WTC11 (cell line): ENCODE data around the gene MAB21L3. TPM values are rescaled to one million over a fixed set of nuclear protein-coding genes. Genes with fewer than 3 reads are reported as not detected.

Experiments used
- ATAC-seq: fragments of 200-7000 bp; cut with Tn5 transposase; 2 replicates; pipeline ENCODE4 v1.10.0; 2021; ENCODE audit warnings: mild to moderate bottlenecking, moderate library complexity
- CTCF ChIA-PET: fragments of 300-600 bp; sonication (Branson Sonifier 250); formaldehyde crosslinking; loops from one replicate; lab custom pipeline; 2021; ENCODE audit warnings: antibody characterized with exemption; lab: Charles Lee
- POLR2A ChIA-PET: fragments of 350-600 bp; sonication (Branson Sonifier 250); formaldehyde crosslinking; loops from one replicate; lab custom pipeline; 2021; ENCODE audit warnings: antibody characterized with exemption; lab: Charles Lee
- DNase-seq: peaks from one replicate; pipeline ENCODE4 v3.0.0; 2021; ENCODE audit warnings: low spot score
- H3K27ac Mint-ChIP-seq: 2 replicates; pipeline ENCODE4 v1.8.0; 2021; ENCODE audit warnings: mixed read lengths
- H3K27me3 Mint-ChIP-seq: 2 replicates; pipeline ENCODE4 v1.8.0; 2021; ENCODE audit warnings: low read depth, mild to moderate bottlenecking, moderate library complexity, mixed read lengths
- H3K36me3 Mint-ChIP-seq: 2 replicates; pipeline ENCODE4 v1.8.0; 2021; ENCODE audit warnings: mixed read lengths
- H3K4me1 Mint-ChIP-seq: 2 replicates; pipeline ENCODE4 v1.8.0; 2022; ENCODE audit warnings: mixed read lengths
- H3K4me3 Mint-ChIP-seq: 2 replicates; pipeline ENCODE4 v1.8.0; 2021; ENCODE audit warnings: mild to moderate bottlenecking, moderate library complexity, mixed read lengths
- H3K9me3 Mint-ChIP-seq: 2 replicates; pipeline ENCODE4 v1.8.0; 2021; ENCODE audit warnings: mixed read lengths
- ATF1 ChIP-seq: sonication (generic); formaldehyde crosslinking; IDR thresholded peaks from 2 replicates; pipeline ENCODE4 v1.8.1; 2023; ENCODE audit warnings: mild to moderate bottlenecking, moderate library complexity, missing genetic modification reagents
- EMX1 ChIP-seq: fragments of 250-450 bp; sonication (Bioruptor Pico); IDR thresholded peaks from 2 replicates; pipeline ENCODE4 v1.8.0; 2021; ENCODE audit warnings: mild to moderate bottlenecking
- ESRRA ChIP-seq: sonication (generic); formaldehyde crosslinking; IDR thresholded peaks from 2 replicates; pipeline ENCODE4 v1.8.1; 2022; ENCODE audit warnings: mild to moderate bottlenecking, missing genetic modification reagents, borderline replicate concordance
- GRHL2 ChIP-seq: fragments of 250-450 bp; sonication (Bioruptor Pico); IDR thresholded peaks from 2 replicates; pipeline ENCODE4 v1.8.0; 2022; ENCODE audit warnings: mild to moderate bottlenecking, moderate library complexity; ENCODE audit not compliant: insufficient replicate concordance, severe bottlenecking
- JAZF1 ChIP-seq: fragments of 250-450 bp; sonication (Bioruptor Pico); IDR thresholded peaks from 2 replicates; pipeline ENCODE4 v1.9.0; 2021; ENCODE audit warnings: moderate library complexity, mild to moderate bottlenecking, inconsistent platforms
- KAT7 ChIP-seq: sonication (generic); formaldehyde crosslinking; IDR thresholded peaks from 2 replicates; pipeline ENCODE4 v1.8.1; 2023; ENCODE audit warnings: missing genetic modification reagents, mild to moderate bottlenecking, borderline replicate concordance
- MXD4 ChIP-seq: fragments of 250-450 bp; sonication (Bioruptor Pico); IDR thresholded peaks from 2 replicates; pipeline ENCODE4 v1.8.0; 2021; ENCODE audit warnings: mild to moderate bottlenecking, moderate library complexity, borderline replicate concordance
- MYBL2 ChIP-seq: sonication (generic); formaldehyde crosslinking; IDR thresholded peaks from 2 replicates; pipeline ENCODE4 v1.8.1; 2023; ENCODE audit warnings: mild to moderate bottlenecking, moderate library complexity, missing genetic modification reagents
- PRRX2 ChIP-seq: fragments of 250-450 bp; sonication (Bioruptor Pico); IDR thresholded peaks from 2 replicates; pipeline ENCODE4 v1.8.0; 2021; ENCODE audit warnings: mild to moderate bottlenecking
- RELA ChIP-seq: sonication (generic); formaldehyde crosslinking; IDR thresholded peaks from 2 replicates; pipeline ENCODE4 v1.8.1; 2022; ENCODE audit warnings: missing genetic modification reagents, mild to moderate bottlenecking, borderline replicate concordance
- SP1 ChIP-seq: sonication (generic); formaldehyde crosslinking; conservative IDR thresholded peaks from 2 replicates; pipeline ENCODE4 v1.8.1; 2022; ENCODE audit warnings: missing genetic modification reagents
- TEAD4 ChIP-seq: sonication (generic); formaldehyde crosslinking; IDR thresholded peaks from 2 replicates; pipeline ENCODE4 v1.8.0; 2022; ENCODE audit warnings: mild to moderate bottlenecking, missing genetic modification reagents
- ZNF396 ChIP-seq: fragments of 250-450 bp; sonication (Bioruptor Pico); IDR thresholded peaks from 2 replicates; pipeline ENCODE4 v1.8.0; 2021; ENCODE audit warnings: mild to moderate bottlenecking, moderate library complexity, borderline replicate concordance
- ZNF416 ChIP-seq: fragments of 250-450 bp; sonication (Bioruptor Pico); IDR thresholded peaks from 2 replicates; pipeline ENCODE4 v1.9.0; 2021; ENCODE audit warnings: mild to moderate bottlenecking, inconsistent platforms
- ZNF671 ChIP-seq: fragments of 250-450 bp; sonication (Bioruptor Pico); IDR thresholded peaks from 2 replicates; pipeline ENCODE4 v1.8.0; 2021; ENCODE audit warnings: mild to moderate bottlenecking
- total RNA-seq: library from RNA; stranded (reverse); gene quantifications from 3 replicates; pipeline ENCODE4 v1.2.3, GENCODE V29; 2021
- TF ChIP-seq, protein P1 (sequence below): fragments of 250-450 bp; sonication (Bioruptor Pico); conservative IDR thresholded peaks from 2 replicates; pipeline ENCODE4 v1.9.0; 2021; ENCODE audit warnings: mild to moderate bottlenecking
- TF ChIP-seq, protein P2 (sequence below): sonication (generic); formaldehyde crosslinking; IDR thresholded peaks from 2 replicates; pipeline ENCODE4 v1.8.0; 2022; ENCODE audit warnings: missing genetic modification reagents
- TF ChIP-seq, protein P3 (sequence below): sonication (generic); formaldehyde crosslinking; IDR thresholded peaks from 2 replicates; pipeline ENCODE4 v1.8.1; 2023; ENCODE audit warnings: mild to moderate bottlenecking, missing genetic modification reagents, moderate library complexity
- TF ChIP-seq, protein P4 (sequence below): fragments of 250-450 bp; sonication (Bioruptor Pico); IDR thresholded peaks from 2 replicates; pipeline ENCODE4 v2.1.2; 2022; ENCODE audit warnings: mild to moderate bottlenecking, moderate library complexity
- TF ChIP-seq, protein P5 (sequence below): sonication (generic); formaldehyde crosslinking; IDR thresholded peaks from 2 replicates; pipeline ENCODE4 v1.8.1; 2022; ENCODE audit warnings: mild to moderate bottlenecking, missing genetic modification reagents, moderate library complexity, borderline replicate concordance

The MAB21L3 gene
- total RNA-seq, 1 experiment from 2014 or later: not detected

DNA sequence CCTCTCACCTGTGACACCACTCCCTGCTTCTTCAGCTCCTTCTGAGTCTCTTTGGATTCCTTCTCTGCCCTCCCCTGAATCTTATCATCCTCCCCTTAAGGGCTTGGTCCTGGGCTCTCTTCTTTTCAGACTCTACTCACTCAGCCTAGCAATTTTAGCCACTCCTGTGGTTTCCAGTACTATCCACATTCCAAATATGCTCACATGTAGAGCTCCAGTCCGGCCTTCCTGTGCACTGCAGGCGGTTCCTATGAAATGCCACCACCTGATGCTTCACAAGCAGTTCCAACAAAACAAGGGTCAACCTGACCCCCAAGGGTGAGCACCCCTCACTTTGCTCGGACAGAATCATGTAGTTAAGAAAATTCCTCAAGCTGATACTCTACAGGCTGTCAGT lies 35.9 kb downstream of the MAB21L3 start:
- ChIA-PET CTCF (interaction anchor here (1.2 to 1.7 kb wide), 2 partner anchors 270 to 338 kb away, joined by 4 to 6 read pairs; no protein-coding TSS in a partner anchor), POLR2A (no interaction called here)
- TF ChIP-seq, protein P1, sequence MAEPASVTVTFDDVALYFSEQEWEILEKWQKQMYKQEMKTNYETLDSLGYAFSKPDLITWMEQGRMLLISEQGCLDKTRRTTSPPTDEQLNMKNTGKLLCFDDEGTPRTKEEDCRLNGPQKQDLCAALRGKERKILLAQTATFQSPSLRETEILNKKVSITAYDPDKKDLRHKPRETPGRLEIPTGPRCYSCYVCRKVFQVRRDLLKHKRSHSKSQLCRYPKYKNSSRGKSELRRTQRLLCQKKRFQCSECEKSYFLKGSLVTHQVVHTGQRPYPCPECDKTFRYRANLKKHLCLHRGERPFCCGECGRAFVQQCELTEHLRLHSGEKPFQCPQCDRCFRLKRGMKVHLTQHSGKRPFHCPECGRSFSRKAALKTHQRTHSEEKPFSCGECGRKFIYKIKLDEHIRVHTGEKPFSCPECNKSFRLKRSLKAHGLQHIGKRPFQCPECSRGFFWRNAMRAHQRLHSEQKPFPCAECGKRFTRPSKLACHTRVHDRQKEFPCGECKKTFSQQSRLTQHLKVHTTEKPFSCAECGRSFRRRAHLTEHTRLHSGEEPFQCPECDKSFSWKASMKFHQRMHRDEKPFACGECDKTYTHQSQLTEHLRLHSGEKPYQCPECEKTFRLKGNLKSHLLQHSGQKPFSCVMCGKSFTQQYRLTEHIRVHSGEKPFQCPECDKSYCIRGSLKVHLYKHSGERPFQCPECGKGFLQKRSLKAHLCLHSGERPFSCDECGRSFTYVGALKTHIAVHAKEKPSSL (CRISPR knock-in tag): no peak
- TF ChIP-seq SP1 (CRISPR knock-in tag): no peak
- TF ChIP-seq ESRRA (CRISPR knock-in tag): no peak
- no peak for TF ChIP-seq MYBL2 (CRISPR knock-in tag)
- no peak for TF ChIP-seq JAZF1 (CRISPR knock-in tag)
- TF ChIP-seq ZNF396 (CRISPR knock-in tag): no peak
- no peak for TF ChIP-seq TEAD4 (CRISPR knock-in tag)
- Mint-ChIP-seq H3K4me3 (no peak overlapping the region), H3K9me3 (peaks cover 36% of the 10 kb centered on the region), H3K36me3 (peaks cover 22% of the 10 kb centered on the region), H3K27me3 (peaks cover 14% of the 10 kb centered on the region), H3K27ac (no peak overlapping the region), H3K4me1 (peaks cover 5% of the 10 kb centered on the region)
- DNase-seq: no peak
- no peak for ATAC-seq

DNA sequence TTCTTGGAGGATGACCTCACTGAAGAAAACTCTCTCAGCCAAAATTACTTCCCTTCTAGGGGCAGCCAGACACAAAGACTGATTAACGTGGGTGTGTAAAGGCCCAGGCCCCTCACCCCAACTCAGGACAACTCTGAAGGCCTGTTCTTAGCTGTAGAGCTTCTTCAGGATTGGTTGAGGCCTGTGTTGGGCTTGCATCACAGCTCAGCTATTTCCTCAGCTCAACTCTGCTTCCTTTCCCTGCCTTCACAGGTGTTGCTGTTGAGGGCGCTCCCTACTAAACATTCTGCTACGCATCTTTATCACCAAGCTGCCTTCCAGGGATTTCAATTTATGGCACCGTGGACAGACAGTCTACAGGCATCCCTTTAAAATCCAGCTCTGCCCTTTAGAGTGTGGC lies 36.8 kb downstream of the MAB21L3 start:
- H3K36me3 Mint-ChIP-seq: peaks cover 22% of the 10 kb centered on the region
- no peak for TF ChIP-seq KAT7
- no peak for TF ChIP-seq EMX1
- no peak for TF ChIP-seq ATF1
- TF ChIP-seq, protein P2, sequence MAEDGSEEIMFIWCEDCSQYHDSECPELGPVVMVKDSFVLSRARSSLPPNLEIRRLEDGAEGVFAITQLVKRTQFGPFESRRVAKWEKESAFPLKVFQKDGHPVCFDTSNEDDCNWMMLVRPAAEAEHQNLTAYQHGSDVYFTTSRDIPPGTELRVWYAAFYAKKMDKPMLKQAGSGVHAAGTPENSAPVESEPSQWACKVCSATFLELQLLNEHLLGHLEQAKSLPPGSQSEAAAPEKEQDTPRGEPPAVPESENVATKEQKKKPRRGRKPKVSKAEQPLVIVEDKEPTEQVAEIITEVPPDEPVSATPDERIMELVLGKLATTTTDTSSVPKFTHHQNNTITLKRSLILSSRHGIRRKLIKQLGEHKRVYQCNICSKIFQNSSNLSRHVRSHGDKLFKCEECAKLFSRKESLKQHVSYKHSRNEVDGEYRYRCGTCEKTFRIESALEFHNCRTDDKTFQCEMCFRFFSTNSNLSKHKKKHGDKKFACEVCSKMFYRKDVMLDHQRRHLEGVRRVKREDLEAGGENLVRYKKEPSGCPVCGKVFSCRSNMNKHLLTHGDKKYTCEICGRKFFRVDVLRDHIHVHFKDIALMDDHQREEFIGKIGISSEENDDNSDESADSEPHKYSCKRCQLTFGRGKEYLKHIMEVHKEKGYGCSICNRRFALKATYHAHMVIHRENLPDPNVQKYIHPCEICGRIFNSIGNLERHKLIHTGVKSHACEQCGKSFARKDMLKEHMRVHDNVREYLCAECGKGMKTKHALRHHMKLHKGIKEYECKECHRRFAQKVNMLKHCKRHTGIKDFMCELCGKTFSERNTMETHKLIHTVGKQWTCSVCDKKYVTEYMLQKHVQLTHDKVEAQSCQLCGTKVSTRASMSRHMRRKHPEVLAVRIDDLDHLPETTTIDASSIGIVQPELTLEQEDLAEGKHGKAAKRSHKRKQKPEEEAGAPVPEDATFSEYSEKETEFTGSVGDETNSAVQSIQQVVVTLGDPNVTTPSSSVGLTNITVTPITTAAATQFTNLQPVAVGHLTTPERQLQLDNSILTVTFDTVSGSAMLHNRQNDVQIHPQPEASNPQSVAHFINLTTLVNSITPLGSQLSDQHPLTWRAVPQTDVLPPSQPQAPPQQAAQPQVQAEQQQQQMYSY (CRISPR knock-in tag): no peak
- no peak for TF ChIP-seq ZNF416 (CRISPR knock-in tag)
- TF ChIP-seq ZNF671 (CRISPR knock-in tag): no peak
- TF ChIP-seq, protein P3, sequence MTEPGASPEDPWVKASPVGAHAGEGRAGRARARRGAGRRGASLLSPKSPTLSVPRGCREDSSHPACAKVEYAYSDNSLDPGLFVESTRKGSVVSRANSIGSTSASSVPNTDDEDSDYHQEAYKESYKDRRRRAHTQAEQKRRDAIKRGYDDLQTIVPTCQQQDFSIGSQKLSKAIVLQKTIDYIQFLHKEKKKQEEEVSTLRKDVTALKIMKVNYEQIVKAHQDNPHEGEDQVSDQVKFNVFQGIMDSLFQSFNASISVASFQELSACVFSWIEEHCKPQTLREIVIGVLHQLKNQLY: no peak
- TF ChIP-seq GRHL2: no peak
- no peak for TF ChIP-seq RELA (CRISPR knock-in tag)
- no peak for TF ChIP-seq ESRRA (CRISPR knock-in tag)
- no peak for TF ChIP-seq PRRX2 (CRISPR knock-in tag)
- TF ChIP-seq MXD4: no peak
- TF ChIP-seq, protein P4, sequence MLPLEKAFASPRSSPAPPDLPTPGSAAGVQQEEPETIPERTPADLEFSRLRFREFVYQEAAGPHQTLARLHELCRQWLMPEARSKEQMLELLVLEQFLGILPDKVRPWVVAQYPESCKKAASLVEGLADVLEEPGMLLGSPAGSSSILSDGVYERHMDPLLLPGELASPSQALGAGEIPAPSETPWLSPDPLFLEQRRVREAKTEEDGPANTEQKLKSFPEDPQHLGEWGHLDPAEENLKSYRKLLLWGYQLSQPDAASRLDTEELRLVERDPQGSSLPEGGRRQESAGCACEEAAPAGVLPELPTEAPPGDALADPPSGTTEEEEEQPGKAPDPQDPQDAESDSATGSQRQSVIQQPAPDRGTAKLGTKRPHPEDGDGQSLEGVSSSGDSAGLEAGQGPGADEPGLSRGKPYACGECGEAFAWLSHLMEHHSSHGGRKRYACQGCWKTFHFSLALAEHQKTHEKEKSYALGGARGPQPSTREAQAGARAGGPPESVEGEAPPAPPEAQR (CRISPR knock-in tag): no peak
- TF ChIP-seq, protein P5, sequence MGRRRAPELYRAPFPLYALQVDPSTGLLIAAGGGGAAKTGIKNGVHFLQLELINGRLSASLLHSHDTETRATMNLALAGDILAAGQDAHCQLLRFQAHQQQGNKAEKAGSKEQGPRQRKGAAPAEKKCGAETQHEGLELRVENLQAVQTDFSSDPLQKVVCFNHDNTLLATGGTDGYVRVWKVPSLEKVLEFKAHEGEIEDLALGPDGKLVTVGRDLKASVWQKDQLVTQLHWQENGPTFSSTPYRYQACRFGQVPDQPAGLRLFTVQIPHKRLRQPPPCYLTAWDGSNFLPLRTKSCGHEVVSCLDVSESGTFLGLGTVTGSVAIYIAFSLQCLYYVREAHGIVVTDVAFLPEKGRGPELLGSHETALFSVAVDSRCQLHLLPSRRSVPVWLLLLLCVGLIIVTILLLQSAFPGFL (CRISPR knock-in tag): no peak
- DNase-seq (no peak), ATAC-seq (peak; percentile 27)
- H3K27ac Mint-ChIP-seq: no peak overlapping the region
- H3K9me3 Mint-ChIP-seq: peaks cover 35% of the 10 kb centered on the region
- ChIA-PET POLR2A (no interaction called here), CTCF (interaction anchor here (1.1 to 4.0 kb wide), 4 partner anchors 9 to 351 kb away, joined by 4 to 40 read pairs (median 13); no protein-coding TSS in a partner anchor)
- H3K4me3 Mint-ChIP-seq: no peak overlapping the region
- H3K4me1 Mint-ChIP-seq: peaks cover 5% of the 10 kb centered on the region
- peaks cover 18% of the 10 kb centered on the region for H3K27me3 Mint-ChIP-seq
